Cardiac septum (tissue), 1 donor: Measurements from ENCODE around the gene PEMT. TPM values are rescaled to one million over a fixed set of nuclear protein-coding genes. Genes with fewer than 3 reads are reported as not detected.

Source experiments
- DNase-seq: peaks from one replicate; pipeline ENCODE4 v3.0.0-alpha.2; 2020; ENCODE audit warnings: low spot score
- intact Hi-C: fragments of 100-400 bp; cut with DNase I; formaldehyde crosslinking; loops from one replicate; pipeline ENCODE4 v1.14.0; 2022
- total RNA-seq: library from RNA; stranded (reverse); fragmentation: NEBNext Ultra II Directional; extraction: Animal tissue kit (Norgen Biotek cat#: 25700); gene quantifications from one replicate; pipeline ENCODE4 v1.2.1, GENCODE V29; 2021
- donor health status: DM: no; HTN: no; CAD: no.

The PEMT gene
- total RNA-seq, 1 donor from 2014 or later, result 16.8 TPM

- intact Hi-C loops, result no loop called here
- no peak for DNase-seq
These were observed 67.6 kb downstream of the PEMT start for GRCh38 chr17:17523731-17524490.

- intact Hi-C loops, result no loop called here
- no peak for DNase-seq
These were observed 68.3 kb downstream of the PEMT start for GRCh38 chr17:17523001-17523730.

- no peak for DNase-seq
These were observed 70.8 kb downstream of the PEMT start for GRCh38 chr17:17520599-17521232.

GRCh38 chr17:17519886-17520285, 71.6 kb downstream of the PEMT start:
- intact Hi-C loops, result no loop called here
- no peak for DNase-seq

More at GRCh38 chr17:17520599-17521232, 70.8 kb downstream of the PEMT start:
- intact Hi-C loops, result no loop called here

GRCh38 chr17:17518951-17519350, 72.6 kb downstream of the PEMT start:
- intact Hi-C loops, result no loop called here
- no peak for DNase-seq

- intact Hi-C loops, result no loop called here
- DNase-seq, result no peak
These were observed 73.5 kb downstream of the PEMT start for GRCh38 chr17:17518014-17518413.

- DNase-seq, result no peak
These were observed 74.4 kb downstream of the PEMT start for GRCh38 chr17:17516941-17517720.

GRCh38 chr17:17515934-17516930, 75.3 kb downstream of the PEMT start:
- no peak for DNase-seq
- intact Hi-C loops, result no loop called here

More at GRCh38 chr17:17516941-17517720, 74.4 kb downstream of the PEMT start:
- intact Hi-C loops, result no loop called here

GRCh38 chr17:17514993-17515933, 76.2 kb downstream of the PEMT start:
- intact Hi-C loops, result no loop called here
- DNase-seq, result no peak

- intact Hi-C loops, result no loop called here
- no peak for DNase-seq
These were observed 77.0 kb downstream of the PEMT start for GRCh38 chr17:17514361-17514992.

GRCh38 chr17:17513626-17514025, 77.9 kb downstream of the PEMT start:
- intact Hi-C loops, result no loop called here
- DNase-seq, result no peak

- intact Hi-C loops, result no loop called here
- no peak for DNase-seq
These were observed 78.6 kb downstream of the PEMT start for GRCh38 chr17:17512866-17513265.

GRCh38 chr17:17511881-17512858, 79.3 kb downstream of the PEMT start:
- peak; percentile 73 for DNase-seq
- intact Hi-C loops, result no loop called here

GRCh38 chr17:17511293-17511741, 80.2 kb downstream of the PEMT start:
- intact Hi-C loops, result no loop called here
- peak; percentile 60 for DNase-seq

GRCh38 chr17:17510456-17511292, 80.8 kb downstream of the PEMT start:
- intact Hi-C loops, result no loop called here
- DNase-seq, result peak; percentile 58
